ENCODE data around the gene ZNF677.

DNA sequence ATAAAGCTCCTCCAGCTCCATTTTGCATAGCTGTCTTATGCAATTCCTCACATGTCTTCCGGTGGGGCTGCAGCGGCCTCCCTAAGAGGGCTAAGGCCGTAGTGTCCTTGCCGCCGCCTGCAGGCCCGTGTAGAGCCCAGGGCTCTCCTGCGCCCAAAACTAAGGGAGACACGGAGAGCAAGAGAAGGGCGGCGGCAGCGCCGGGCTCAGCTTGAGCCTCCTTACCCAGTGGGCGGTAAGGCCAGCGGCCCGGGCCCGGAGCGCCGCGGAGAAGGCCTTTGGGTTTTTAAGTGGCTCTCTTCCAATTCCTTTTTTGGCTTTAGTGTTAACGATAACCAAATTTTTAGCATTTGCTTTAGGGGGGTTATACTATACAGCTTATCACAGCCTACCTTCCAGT lies 30.1 kb downstream of the ZNF677 start:
- TF ChIP-seq, protein P1, sequence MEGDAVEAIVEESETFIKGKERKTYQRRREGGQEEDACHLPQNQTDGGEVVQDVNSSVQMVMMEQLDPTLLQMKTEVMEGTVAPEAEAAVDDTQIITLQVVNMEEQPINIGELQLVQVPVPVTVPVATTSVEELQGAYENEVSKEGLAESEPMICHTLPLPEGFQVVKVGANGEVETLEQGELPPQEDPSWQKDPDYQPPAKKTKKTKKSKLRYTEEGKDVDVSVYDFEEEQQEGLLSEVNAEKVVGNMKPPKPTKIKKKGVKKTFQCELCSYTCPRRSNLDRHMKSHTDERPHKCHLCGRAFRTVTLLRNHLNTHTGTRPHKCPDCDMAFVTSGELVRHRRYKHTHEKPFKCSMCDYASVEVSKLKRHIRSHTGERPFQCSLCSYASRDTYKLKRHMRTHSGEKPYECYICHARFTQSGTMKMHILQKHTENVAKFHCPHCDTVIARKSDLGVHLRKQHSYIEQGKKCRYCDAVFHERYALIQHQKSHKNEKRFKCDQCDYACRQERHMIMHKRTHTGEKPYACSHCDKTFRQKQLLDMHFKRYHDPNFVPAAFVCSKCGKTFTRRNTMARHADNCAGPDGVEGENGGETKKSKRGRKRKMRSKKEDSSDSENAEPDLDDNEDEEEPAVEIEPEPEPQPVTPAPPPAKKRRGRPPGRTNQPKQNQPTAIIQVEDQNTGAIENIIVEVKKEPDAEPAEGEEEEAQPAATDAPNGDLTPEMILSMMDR (IDR thresholded peaks at IDR 0.05; ENCODE audit: insufficient read depth, low read length, poor library complexity, severe bottlenecking): no peak
- no peak for TF ChIP-seq EZH2phosphoT487 (conservative IDR thresholded peaks at IDR 0.05; ENCODE audit: low read length)
